ENCODE results near the gene NSUN3.

NSUN3 gene

GRCh38 chr3:94130690-94131089 lies 67.8 kb downstream of the NSUN3 start:
- Histone ChIP-seq H3K4me3 (ENCODE audit: insufficient read depth, low read length, poor library complexity, severe bottlenecking) (no peak overlapping the region), H3F3A (ENCODE audit: insufficient read depth) (no peaks in the 10 kb centered on the region), H3K4me2 (ENCODE audit: low read depth, low read length, poor library complexity, severe bottlenecking) (no peak overlapping the region), H3K9ac (ENCODE audit: low read length) (no peak overlapping the region), H3K27ac (ENCODE audit: low read depth, low read length) (no peak overlapping the region), H3K9me3 (ENCODE audit: insufficient read depth, low read length) (no peaks in the 10 kb centered on the region), H3K27me3 (ENCODE audit: low read length) (no peaks in the 10 kb centered on the region), H4K20me1 (ENCODE audit: low read depth, low read length) (no peaks in the 10 kb centered on the region), H2AFZ (ENCODE audit: low read depth, low read length, severe bottlenecking) (no peak overlapping the region), H3K9me2 (replicated peaks; ENCODE audit: insufficient read depth, low read length) (no peaks in the 10 kb centered on the region), H3K79me2 (ENCODE audit: insufficient read depth, low read length) (no peaks in the 10 kb centered on the region), H3K36me3 (ENCODE audit: low read length) (no peaks in the 10 kb centered on the region; the same call in 1 of the 2 replicates)
- TF ChIP-seq CTCF (IDR thresholded peaks at IDR 0.05; ENCODE audit: insufficient read depth, low read length, poor library complexity, severe bottlenecking) (no peak), EZH2phosphoT487 (conservative IDR thresholded peaks at IDR 0.05; ENCODE audit: low read length) (no peak)

- Histone ChIP-seq H3K79me2 (ENCODE audit: insufficient read depth, low read length) (no peaks in the 10 kb centered on the region), H3K27me3 (ENCODE audit: low read length) (no peaks in the 10 kb centered on the region), H3K9ac (ENCODE audit: low read length) (no peak overlapping the region), H3K9me2 (replicated peaks; ENCODE audit: insufficient read depth, low read length) (no peaks in the 10 kb centered on the region), H3K4me3 (ENCODE audit: insufficient read depth, low read length, poor library complexity, severe bottlenecking) (no peak overlapping the region), H3K4me2 (ENCODE audit: low read depth, low read length, poor library complexity, severe bottlenecking) (no peak overlapping the region), H3K36me3 (ENCODE audit: low read length) (no peaks in the 10 kb centered on the region), H4K20me1 (ENCODE audit: low read depth, low read length) (no peaks in the 10 kb centered on the region), H3F3A (ENCODE audit: insufficient read depth) (no peaks in the 10 kb centered on the region), H3K27ac (ENCODE audit: low read depth, low read length) (no peak overlapping the region), H3K9me3 (ENCODE audit: insufficient read depth, low read length) (no peaks in the 10 kb centered on the region), H2AFZ (ENCODE audit: low read depth, low read length, severe bottlenecking) (no peak overlapping the region)
- no peak for TF ChIP-seq CTCF (IDR thresholded peaks at IDR 0.05; ENCODE audit: insufficient read depth, low read length, poor library complexity, severe bottlenecking)
- no peak for TF ChIP-seq EZH2phosphoT487 (conservative IDR thresholded peaks at IDR 0.05; ENCODE audit: low read length)
Measured at GRCh38 chr3:94132777-94133176, 69.9 kb downstream of the NSUN3 start.

GRCh38 chr3:94136133-94136532 lies 73.3 kb downstream of the NSUN3 start:
- H3K9me3 ChIP-seq (ENCODE audit: insufficient read depth, low read length) = no peaks in the 10 kb centered on the region
- no peak for TF ChIP-seq EZH2phosphoT487 (conservative IDR thresholded peaks at IDR 0.05; ENCODE audit: low read length)
- no peak for TF ChIP-seq CTCF (IDR thresholded peaks at IDR 0.05; ENCODE audit: insufficient read depth, low read length, poor library complexity, severe bottlenecking)
- H3K4me2 ChIP-seq (ENCODE audit: low read depth, low read length, poor library complexity, severe bottlenecking) = no peak overlapping the region
- H3K9me2 ChIP-seq (replicated peaks; ENCODE audit: insufficient read depth, low read length) = no peaks in the 10 kb centered on the region
- no peak overlapping the region for H3K27ac ChIP-seq (ENCODE audit: low read depth, low read length)
- no peak overlapping the region for H3K9ac ChIP-seq (ENCODE audit: low read length)
- H3K79me2 ChIP-seq (ENCODE audit: insufficient read depth, low read length) = no peaks in the 10 kb centered on the region
- no peak overlapping the region for H2AFZ ChIP-seq (ENCODE audit: low read depth, low read length, severe bottlenecking)
- no peaks in the 10 kb centered on the region for H3K27me3 ChIP-seq (ENCODE audit: low read length)
- H3F3A ChIP-seq (ENCODE audit: insufficient read depth) = no peaks in the 10 kb centered on the region
- H3K4me3 ChIP-seq (ENCODE audit: insufficient read depth, low read length, poor library complexity, severe bottlenecking) = no peak overlapping the region
- no peaks in the 10 kb centered on the region for H3K36me3 ChIP-seq (ENCODE audit: low read length)
- H4K20me1 ChIP-seq (ENCODE audit: low read depth, low read length) = no peaks in the 10 kb centered on the region
